Hepatocyte (in vitro differentiated cells): ENCODE results near the gene TTC7B. TPM values are rescaled to one million over a fixed set of nuclear protein-coding genes. Genes with fewer than 3 reads are reported as not detected.

Source experiments
- DNase-seq: peaks from one replicate; pipeline ENCODE4 v3.0.0-alpha.2; 2016; ENCODE audit warnings: low spot score
- H2AFZ ChIP-seq: fragments of 200-600 bp; sonication (generic); 2 replicates; pipeline ENCODE4 v1.6.0; 2016; ENCODE audit warnings: antibody characterized with exemption, mild to moderate bottlenecking
- H3K27ac ChIP-seq: fragments of 200-600 bp; sonication (generic); 2 replicates; pipeline ENCODE4 v1.5.1; 2016; ENCODE audit warnings: mild to moderate bottlenecking
- H3K27me3 ChIP-seq: fragments of 200-600 bp; sonication (generic); 2 replicates; pipeline ENCODE4 v1.6.1; 2016
- H3K36me3 ChIP-seq: fragments of 200-600 bp; sonication (generic); replicated peaks from 2 replicates; pipeline ENCODE4 v1.5.1; 2016; ENCODE audit warnings: low read depth; ENCODE audit not compliant: insufficient read depth
- H3K4me1 ChIP-seq: fragments of 200-600 bp; sonication (generic); 2 replicates; pipeline ENCODE4 v1.5.1; 2016; ENCODE audit warnings: mild to moderate bottlenecking, moderate library complexity; ENCODE audit not compliant: insufficient read depth
- H3K4me2 ChIP-seq: fragments of 200-600 bp; sonication (generic); 2 replicates; pipeline ENCODE4 v1.6.0; 2016
- H3K4me3 ChIP-seq: fragments of 200-600 bp; sonication (generic); 2 replicates; pipeline ENCODE4 v1.5.1; 2016; ENCODE audit warnings: mild to moderate bottlenecking
- H3K79me2 ChIP-seq: fragments of 200-600 bp; sonication (generic); 2 replicates; pipeline ENCODE4 v1.6.0; 2017; ENCODE audit warnings: mild to moderate bottlenecking
- H3K9me2 ChIP-seq: fragments of 200-600 bp; sonication (generic); replicated peaks from 2 replicates; pipeline ENCODE4 v1.6.0; 2017; ENCODE audit warnings: mild to moderate bottlenecking; ENCODE audit not compliant: insufficient read depth
- H3K9me3 ChIP-seq: fragments of 200-600 bp; sonication (generic); 2 replicates; pipeline ENCODE4 v1.5.1; 2016; ENCODE audit warnings: low read depth, mild to moderate bottlenecking
- H4K20me1 ChIP-seq: fragments of 200-600 bp; sonication (generic); 2 replicates; pipeline ENCODE4 v1.6.0; 2016; ENCODE audit warnings: mild to moderate bottlenecking; ENCODE audit not compliant: insufficient read depth, poor library complexity, severe bottlenecking
- CTCF ChIP-seq: fragments of 200-600 bp; sonication (generic); IDR thresholded peaks from 2 replicates; pipeline ENCODE4 v1.5.1; 2016; ENCODE audit warnings: antibody characterized with exemption, mild to moderate bottlenecking; ENCODE audit not compliant: poor library complexity
- EZH2 ChIP-seq: fragments of 200-600 bp; sonication (generic); IDR thresholded peaks from 2 replicates; pipeline ENCODE4 v1.6.1; 2016; ENCODE audit warnings: antibody characterized with exemption, mild to moderate bottlenecking, borderline replicate concordance
- EZH2phosphoT487 ChIP-seq: fragments of 200-600 bp; sonication (generic); IDR thresholded peaks from one replicate; pipeline ENCODE4 v1.6.1; 2018; ENCODE audit warnings: antibody characterized with exemption, mild to moderate bottlenecking, low read depth, moderate library complexity; ENCODE audit not compliant: unreplicated experiment, severe bottlenecking
- WGBS: methylation state at CpG from one replicate; pipeline ENCODE4 v1.1.6; 2016; ENCODE audit warnings: low lambda C conversion rate; ENCODE audit errors: missing lambda C conversion rate; 5-methylcytosine and 5-hydroxymethylcytosine counted together
- polyA plus RNA-seq: library from polyadenylated mRNA; unstranded; fragments of >200 nt; fragmentation: Nextera tagmentation; extraction: Ambion mirVana; gene quantifications from 2 replicates; pipeline ENCODE4 v1.2.1, GENCODE V29; 2016
- total RNA-seq: library from RNA; depleted of rRNA; stranded (reverse); fragments of >200 nt; gene quantifications from 2 replicates; pipeline ENCODE4 v1.2.3, GENCODE V29; 2014

The TTC7B gene
- total and polyA plus RNA-seq, 2 experiments from 2014 or later, result 10.7 to 25.5 TPM

- no peak for TF ChIP-seq EZH2phosphoT487
- TF ChIP-seq EZH2, result no peak
- no peak for TF ChIP-seq CTCF
- Histone ChIP-seq H3K9me3 (no peaks in the 10 kb centered on the region), H3K4me3 (no peak overlapping the region), H3K27me3 (no peaks in the 10 kb centered on the region), H3K9me2 (no peaks in the 10 kb centered on the region), H3K36me3 (no peaks in the 10 kb centered on the region), H4K20me1 (no peaks in the 10 kb centered on the region), H3K79me2 (no peaks in the 10 kb centered on the region), H2AFZ (no peak overlapping the region), H3K4me1 (no peaks in the 10 kb centered on the region), H3K4me2 (no peak overlapping the region), H3K27ac (no peak overlapping the region)
- WGBS, result 97% methylated on average over 13 of the region's 13 CpGs
- DNase-seq, result no peak
Measured at GRCh38 chr14:90571149-90571947, 244.9 kb downstream of the TTC7B start.

DNA sequence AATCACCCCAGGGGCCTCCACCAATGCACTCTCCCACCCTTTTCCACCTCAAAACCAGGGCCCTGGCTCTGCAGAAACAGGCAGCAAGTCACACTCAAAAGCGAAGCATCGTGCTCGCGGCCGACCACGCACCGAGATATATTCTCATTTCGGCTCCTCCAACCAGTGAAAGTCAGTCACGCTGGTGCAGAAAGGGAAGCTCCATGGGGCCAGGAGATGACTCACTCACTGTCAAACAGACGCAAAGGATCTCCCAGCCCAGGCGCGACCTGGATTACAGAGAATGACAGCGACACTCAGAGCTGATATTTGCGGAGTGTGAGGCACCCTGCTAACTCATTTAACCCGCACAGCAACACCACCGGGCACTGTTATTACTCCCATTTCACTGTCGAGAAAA, 245.8 kb downstream of the TTC7B start:
- no peak overlapping the region for H3K27ac ChIP-seq

DNA sequence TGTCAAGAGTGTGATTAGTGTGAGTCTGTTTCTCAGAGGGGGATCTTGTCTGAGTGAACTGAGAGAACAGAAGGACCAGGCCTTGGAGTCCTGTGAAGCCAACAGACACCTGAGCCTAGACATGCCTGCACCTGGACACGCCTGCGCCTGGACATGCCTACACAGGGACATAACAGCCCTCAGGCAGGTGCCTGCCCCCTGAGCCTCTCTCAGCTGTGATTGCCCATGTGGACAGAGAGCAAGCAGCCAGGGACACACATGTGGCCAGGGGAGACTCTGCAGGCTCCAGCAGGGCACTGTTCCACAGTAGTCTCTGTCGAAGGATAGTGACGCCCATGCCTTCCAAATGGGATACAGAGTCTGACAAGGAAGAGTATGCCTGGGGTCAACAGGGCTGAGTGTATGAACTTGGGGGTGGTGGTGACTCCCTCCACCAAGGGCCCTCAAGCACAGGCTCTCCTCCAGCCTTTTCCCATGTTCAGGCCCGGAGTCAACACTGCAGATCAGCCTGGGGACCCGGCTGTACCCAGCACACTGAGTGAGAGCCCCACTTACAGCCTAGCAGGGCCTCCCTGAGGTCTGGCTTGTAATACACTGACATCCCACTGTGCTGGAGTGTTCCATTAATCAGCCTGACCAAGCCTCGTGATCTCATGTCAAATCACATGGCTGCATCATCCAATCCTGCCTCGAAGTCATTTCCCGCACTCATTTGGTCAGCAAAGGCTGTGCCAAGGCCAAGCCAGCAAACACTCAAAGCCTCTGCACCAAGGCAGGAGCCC, 246.4 kb downstream of the TTC7B start:
- Histone ChIP-seq H4K20me1 (no peaks in the 10 kb centered on the region), H3K79me2 (no peaks in the 10 kb centered on the region), H3K4me3 (no peak overlapping the region), H3K27ac (no peak overlapping the region), H3K4me2 (no peak overlapping the region), H2AFZ (no peak overlapping the region), H3K27me3 (no peaks in the 10 kb centered on the region), H3K9me2 (no peaks in the 10 kb centered on the region), H3K36me3 (no peaks in the 10 kb centered on the region), H3K9me3 (no peaks in the 10 kb centered on the region), H3K4me1 (no peaks in the 10 kb centered on the region)
- 93% methylated on average over 9 of the region's 9 CpGs for WGBS
- no peak for TF ChIP-seq EZH2
- TF ChIP-seq CTCF, result no peak
- TF ChIP-seq EZH2phosphoT487, result no peak
- no peak for DNase-seq

More for the DNA sequence above, 245.8 kb downstream of the TTC7B start:
- H3K4me3 ChIP-seq, result no peak overlapping the region
- no peak overlapping the region for H2AFZ ChIP-seq
- H3K36me3 ChIP-seq, result no peaks in the 10 kb centered on the region
- H3K4me1 ChIP-seq, result no peaks in the 10 kb centered on the region
- 90% methylated on average over 17 of the region's 17 CpGs for WGBS
- no peak for TF ChIP-seq EZH2phosphoT487
- TF ChIP-seq EZH2, result no peak
- TF ChIP-seq CTCF, result no peak
- no peaks in the 10 kb centered on the region for H3K9me2 ChIP-seq
- no peak overlapping the region for H3K4me2 ChIP-seq
- H3K79me2 ChIP-seq, result no peaks in the 10 kb centered on the region
- no peaks in the 10 kb centered on the region for H4K20me1 ChIP-seq
- no peak for DNase-seq
- H3K9me3 ChIP-seq, result no peaks in the 10 kb centered on the region
- no peaks in the 10 kb centered on the region for H3K27me3 ChIP-seq
